ENCODE measurements around the gene GDA. TPM values are rescaled to one million over a fixed set of nuclear protein-coding genes. Genes with fewer than 3 reads are reported as not detected.

The GDA gene
- total and polyA plus RNA-seq, 9 of the 15 experiments (the other 6 are each of a cell fraction or from before 2014, with no cell fraction given), result 4.5 to 18.0 (median 12.7) TPM

DNA sequence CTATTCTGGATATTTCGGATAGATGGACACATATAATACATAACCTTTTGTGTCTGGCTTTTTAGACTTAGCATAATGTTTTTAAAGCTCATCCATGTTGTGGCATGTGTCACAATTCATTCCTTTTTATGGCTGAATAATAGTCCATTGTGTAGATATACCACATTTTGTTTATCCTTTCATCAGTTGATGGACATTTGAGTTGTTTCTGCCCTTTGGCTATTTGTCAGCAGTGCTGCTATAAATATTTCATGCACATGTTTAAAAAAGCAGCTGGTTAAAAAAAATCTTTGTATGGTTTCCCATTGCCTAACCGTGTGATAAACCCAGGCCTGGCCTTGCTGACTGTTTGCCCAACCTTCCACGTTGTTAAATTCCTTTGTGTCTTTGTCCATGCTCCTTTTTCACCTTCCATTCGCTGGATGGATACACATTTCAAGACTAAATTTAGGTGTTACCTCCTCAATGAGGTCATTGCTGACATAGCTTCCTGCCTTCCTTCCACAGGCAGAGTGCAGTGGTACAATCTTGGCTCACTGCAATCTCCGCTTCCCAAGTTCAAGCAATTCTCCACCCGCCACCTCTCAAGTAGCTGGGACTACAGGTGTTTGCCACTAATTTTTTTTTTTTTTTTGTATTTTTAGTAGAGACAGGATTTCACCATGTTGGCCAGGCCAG is 11.3 kb downstream of the GDA start (continued):
- TF ChIP-seq, protein P1, sequence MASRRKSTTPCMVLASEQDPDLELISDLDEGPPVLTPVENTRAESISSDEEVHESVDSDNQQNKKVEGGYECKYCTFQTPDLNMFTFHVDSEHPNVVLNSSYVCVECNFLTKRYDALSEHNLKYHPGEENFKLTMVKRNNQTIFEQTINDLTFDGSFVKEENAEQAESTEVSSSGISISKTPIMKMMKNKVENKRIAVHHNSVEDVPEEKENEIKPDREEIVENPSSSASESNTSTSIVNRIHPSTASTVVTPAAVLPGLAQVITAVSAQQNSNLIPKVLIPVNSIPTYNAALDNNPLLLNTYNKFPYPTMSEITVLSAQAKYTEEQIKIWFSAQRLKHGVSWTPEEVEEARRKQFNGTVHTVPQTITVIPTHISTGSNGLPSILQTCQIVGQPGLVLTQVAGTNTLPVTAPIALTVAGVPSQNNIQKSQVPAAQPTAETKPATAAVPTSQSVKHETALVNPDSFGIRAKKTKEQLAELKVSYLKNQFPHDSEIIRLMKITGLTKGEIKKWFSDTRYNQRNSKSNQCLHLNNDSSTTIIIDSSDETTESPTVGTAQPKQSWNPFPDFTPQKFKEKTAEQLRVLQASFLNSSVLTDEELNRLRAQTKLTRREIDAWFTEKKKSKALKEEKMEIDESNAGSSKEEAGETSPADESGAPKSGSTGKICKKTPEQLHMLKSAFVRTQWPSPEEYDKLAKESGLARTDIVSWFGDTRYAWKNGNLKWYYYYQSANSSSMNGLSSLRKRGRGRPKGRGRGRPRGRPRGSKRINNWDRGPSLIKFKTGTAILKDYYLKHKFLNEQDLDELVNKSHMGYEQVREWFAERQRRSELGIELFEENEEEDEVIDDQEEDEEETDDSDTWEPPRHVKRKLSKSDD (conservative IDR thresholded peaks at IDR 0.05; ENCODE audit: low read length), result no peak
- TF ChIP-seq, protein P2, sequence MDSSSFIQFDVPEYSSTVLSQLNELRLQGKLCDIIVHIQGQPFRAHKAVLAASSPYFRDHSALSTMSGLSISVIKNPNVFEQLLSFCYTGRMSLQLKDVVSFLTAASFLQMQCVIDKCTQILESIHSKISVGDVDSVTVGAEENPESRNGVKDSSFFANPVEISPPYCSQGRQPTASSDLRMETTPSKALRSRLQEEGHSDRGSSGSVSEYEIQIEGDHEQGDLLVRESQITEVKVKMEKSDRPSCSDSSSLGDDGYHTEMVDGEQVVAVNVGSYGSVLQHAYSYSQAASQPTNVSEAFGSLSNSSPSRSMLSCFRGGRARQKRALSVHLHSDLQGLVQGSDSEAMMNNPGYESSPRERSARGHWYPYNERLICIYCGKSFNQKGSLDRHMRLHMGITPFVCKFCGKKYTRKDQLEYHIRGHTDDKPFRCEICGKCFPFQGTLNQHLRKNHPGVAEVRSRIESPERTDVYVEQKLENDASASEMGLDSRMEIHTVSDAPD (CRISPR knock-in tag; IDR thresholded peaks at IDR 0.05), result no peak

DNA sequence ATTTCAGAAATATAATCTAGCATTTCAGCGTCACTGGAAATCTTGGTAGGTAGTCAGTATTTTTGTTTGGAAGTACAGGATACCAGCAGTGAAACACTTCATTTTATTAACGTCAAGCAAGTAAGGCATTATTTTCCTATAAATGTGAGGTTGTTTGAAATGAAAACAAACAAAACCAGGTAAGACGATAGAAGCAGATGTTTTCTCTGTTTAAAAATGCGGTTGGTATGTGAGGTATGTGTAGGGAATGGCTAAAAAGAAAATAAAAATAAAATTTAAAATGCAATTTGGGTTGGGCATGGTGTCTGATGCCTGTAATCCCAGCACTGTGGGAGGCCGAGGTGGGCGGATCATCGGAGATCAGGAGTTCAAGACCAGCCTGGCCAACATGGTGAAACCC is 16.1 kb downstream of the GDA start:
- no TSS peak for BruUV-seq (replicated peaks)
- Histone ChIP-seq H3K4me3 (no peak overlapping the region), H3K4me2 (ENCODE audit: insufficient read depth, low read length) (no peak overlapping the region), H3K27me3 (ENCODE audit: control insufficient read depth in 2 of 2, insufficient read depth in 2 of 2, low read length in 2 of 2) (no peaks in the 10 kb centered on the region), H3K79me2 (ENCODE audit: control insufficient read depth, insufficient read depth, low read length) (no peaks in the 10 kb centered on the region), H2AFZ (ENCODE audit: low read depth, low read length) (no peak overlapping the region), H3K9me3 (replicated peaks; ENCODE audit: control insufficient read depth, insufficient read depth, low read depth, low read length) (no peaks in the 10 kb centered on the region), H3K9me1 (ENCODE audit: control insufficient read depth, insufficient read depth, low read length) (no peaks in the 10 kb centered on the region), H3K9ac (ENCODE audit: insufficient read depth in 1 of 2, low read depth in 2 of 2, low read length in 2 of 2) (no peak overlapping the region), H3K4me1 (replicated peaks in 1 of 2; ENCODE audit: control insufficient read depth in 2 of 2, insufficient read depth in 2 of 2, low read length in 2 of 2) (no peaks in the 10 kb centered on the region; a peak in 2 of 5 replicates), H3K36me3 (ENCODE audit: control insufficient read depth, insufficient read depth, low read length) (no peaks in the 10 kb centered on the region; the same call in 2 of the 3 replicates), H4K20me1 (replicated peaks; ENCODE audit: control insufficient read depth, insufficient read depth, low read length) (no peaks in the 10 kb centered on the region), H3K27ac (ENCODE audit: extremely low read depth, low read depth, low read length) (no peak overlapping the region)
- CTCF ChIA-PET (ENCODE audit: low intra/inter-chr PET ratio), result no interaction called here
- TF ChIP-seq PCBP2 (IDR thresholded peaks at IDR 0.05; ENCODE audit: low read depth, low read length, poor library complexity, severe bottlenecking), result no peak
- FAIRE-seq (no peak), DNase-seq (ENCODE audit: extremely low read depth in 1 of 4, low spot score in 3 of 4) (no peak), ATAC-seq (no peak)
- intact Hi-C loops (cut with micrococcal nuclease) (no loop called here), in situ Hi-C loops (cut with MboI) (no loop called here)
- POLR2A ChIA-PET, result no interaction called here
- WGBS (ENCODE audit: insufficient coverage, low coverage, missing lambda C conversion rate), result 73% methylated on average over 7 of the region's 7 CpGs
